SU-DHL-6 (cell line): ENCODE results near the gene SMAD4.

Source experiments
- H2AFZ ChIP-seq: fragments of 200-600 bp; sonication (generic); 2 replicates; pipeline ENCODE4 v1.6.1; 2014; ENCODE audit warnings: low read depth, mild to moderate bottlenecking, moderate library complexity, mixed read lengths, antibody characterized with exemption, low read length; ENCODE audit not compliant: severe bottlenecking
- H3F3A ChIP-seq: fragments of 200-600 bp; shearing (Covaris generic); 2 replicates; pipeline ENCODE4 v1.6.0; 2016; ENCODE audit warnings: antibody characterized with exemption, mild to moderate bottlenecking; ENCODE audit not compliant: insufficient read depth
- H3K27ac ChIP-seq: fragments of 200-600 bp; sonication (generic); 2 replicates; pipeline ENCODE4 v1.5.1; 2016; ENCODE audit warnings: low read depth, mild to moderate bottlenecking, low read length, moderate library complexity, mixed read lengths
- H3K27me3 ChIP-seq: fragments of 200-600 bp; sonication (generic), shearing (Covaris generic); 2 replicates; pipeline ENCODE4 v1.6.0; 2014; ENCODE audit warnings: mild to moderate bottlenecking, low read length
- H3K36me3 ChIP-seq: fragments of 200-600 bp; sonication (generic); 2 replicates; pipeline ENCODE4 v1.6.1; 2014; ENCODE audit warnings: mild to moderate bottlenecking, low read length, mixed read lengths
- H3K4me2 ChIP-seq: fragments of 300-600, 200-600 bp; shearing (Covaris generic), sonication (generic); 2 replicates; pipeline ENCODE4 v1.6.0; 2014; ENCODE audit warnings: low read length, low read depth, mild to moderate bottlenecking; ENCODE audit not compliant: poor library complexity, severe bottlenecking
- H3K4me3 ChIP-seq: fragments of 200-600 bp; sonication (generic); 2 replicates; pipeline ENCODE4 v1.5.1; 2014; ENCODE audit warnings: antibody characterized with exemption, low read length, mild to moderate bottlenecking, mixed read lengths; ENCODE audit not compliant: insufficient read depth, poor library complexity, severe bottlenecking
- H3K79me2 ChIP-seq: fragments of 200-600 bp; sonication (generic); 2 replicates; pipeline ENCODE4 v1.6.1; 2014; ENCODE audit warnings: mild to moderate bottlenecking, low read length, moderate library complexity; ENCODE audit not compliant: insufficient read depth
- H3K9ac ChIP-seq: fragments of 200-600 bp; sonication (generic); 2 replicates; pipeline ENCODE4 v1.7.0; 2014; ENCODE audit warnings: mild to moderate bottlenecking, low read length
- H3K9me2 ChIP-seq: fragments of 200-600 bp; sonication (generic); replicated peaks from 2 replicates; pipeline ENCODE4 v1.6.1; 2014; ENCODE audit warnings: low read length; ENCODE audit not compliant: insufficient read depth
- H3K9me3 ChIP-seq: fragments of 200-600 bp; sonication (generic); 2 replicates; pipeline ENCODE4 v1.6.1; 2014; ENCODE audit warnings: low read length, mixed read lengths; ENCODE audit not compliant: insufficient read depth
- H4K20me1 ChIP-seq: fragments of 200-600 bp; sonication (generic); 2 replicates; pipeline ENCODE4 v1.6.1; 2014; ENCODE audit warnings: low read depth, mild to moderate bottlenecking, antibody characterized with exemption, low read length, moderate library complexity, mixed read lengths
- EZH2phosphoT487 ChIP-seq: fragments of 200-600 bp; sonication (generic), shearing (Covaris generic); conservative IDR thresholded peaks from 2 replicates; pipeline ENCODE4 v1.6.1; 2018; ENCODE audit warnings: mild to moderate bottlenecking, antibody characterized with exemption, low read length, moderate library complexity, mixed read lengths
- TF ChIP-seq, protein P1 (sequence below): fragments of 200-600 bp; sonication (generic); IDR thresholded peaks from one replicate; pipeline ENCODE4 v1.5.1; 2017; ENCODE audit warnings: antibody characterized with exemption, mild to moderate bottlenecking, low read length, moderate library complexity; ENCODE audit not compliant: insufficient read depth, poor library complexity, severe bottlenecking

The SMAD4 gene

GRCh38 chr18:51098513-51098912 is 68.5 kb downstream of the SMAD4 start:
- Histone ChIP-seq H3K4me3 (no peak overlapping the region), H4K20me1 (no peaks in the 10 kb centered on the region), H2AFZ (no peak overlapping the region), H3K27ac (no peak overlapping the region), H3K9me3 (no peaks in the 10 kb centered on the region), H3K9ac (no peak overlapping the region), H3K4me2 (no peak overlapping the region), H3K79me2 (no peaks in the 10 kb centered on the region), H3K9me2 (no peaks in the 10 kb centered on the region), H3K36me3 (no peaks in the 10 kb centered on the region), H3K27me3 (no peaks in the 10 kb centered on the region), H3F3A (no peaks in the 10 kb centered on the region)
- no peak for TF ChIP-seq EZH2phosphoT487
- TF ChIP-seq, protein P1, sequence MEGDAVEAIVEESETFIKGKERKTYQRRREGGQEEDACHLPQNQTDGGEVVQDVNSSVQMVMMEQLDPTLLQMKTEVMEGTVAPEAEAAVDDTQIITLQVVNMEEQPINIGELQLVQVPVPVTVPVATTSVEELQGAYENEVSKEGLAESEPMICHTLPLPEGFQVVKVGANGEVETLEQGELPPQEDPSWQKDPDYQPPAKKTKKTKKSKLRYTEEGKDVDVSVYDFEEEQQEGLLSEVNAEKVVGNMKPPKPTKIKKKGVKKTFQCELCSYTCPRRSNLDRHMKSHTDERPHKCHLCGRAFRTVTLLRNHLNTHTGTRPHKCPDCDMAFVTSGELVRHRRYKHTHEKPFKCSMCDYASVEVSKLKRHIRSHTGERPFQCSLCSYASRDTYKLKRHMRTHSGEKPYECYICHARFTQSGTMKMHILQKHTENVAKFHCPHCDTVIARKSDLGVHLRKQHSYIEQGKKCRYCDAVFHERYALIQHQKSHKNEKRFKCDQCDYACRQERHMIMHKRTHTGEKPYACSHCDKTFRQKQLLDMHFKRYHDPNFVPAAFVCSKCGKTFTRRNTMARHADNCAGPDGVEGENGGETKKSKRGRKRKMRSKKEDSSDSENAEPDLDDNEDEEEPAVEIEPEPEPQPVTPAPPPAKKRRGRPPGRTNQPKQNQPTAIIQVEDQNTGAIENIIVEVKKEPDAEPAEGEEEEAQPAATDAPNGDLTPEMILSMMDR: no peak

- H2AFZ ChIP-seq: no peak overlapping the region
- H3K4me3 ChIP-seq: no peak overlapping the region
- no peaks in the 10 kb centered on the region for H3F3A ChIP-seq
- no peaks in the 10 kb centered on the region for H3K9me3 ChIP-seq
- H3K27ac ChIP-seq: no peak overlapping the region
- no peaks in the 10 kb centered on the region for H3K9me2 ChIP-seq
- H3K79me2 ChIP-seq: no peaks in the 10 kb centered on the region
- no peak overlapping the region for H3K9ac ChIP-seq
- no peak overlapping the region for H3K4me2 ChIP-seq
- no peak for TF ChIP-seq EZH2phosphoT487
- TF ChIP-seq, protein P1: no peak
- no peaks in the 10 kb centered on the region for H4K20me1 ChIP-seq
- H3K36me3 ChIP-seq: no peaks in the 10 kb centered on the region
- H3K27me3 ChIP-seq: no peaks in the 10 kb centered on the region
These were observed 70.5 kb downstream of the SMAD4 start for GRCh38 chr18:51100385-51101120.

DNA sequence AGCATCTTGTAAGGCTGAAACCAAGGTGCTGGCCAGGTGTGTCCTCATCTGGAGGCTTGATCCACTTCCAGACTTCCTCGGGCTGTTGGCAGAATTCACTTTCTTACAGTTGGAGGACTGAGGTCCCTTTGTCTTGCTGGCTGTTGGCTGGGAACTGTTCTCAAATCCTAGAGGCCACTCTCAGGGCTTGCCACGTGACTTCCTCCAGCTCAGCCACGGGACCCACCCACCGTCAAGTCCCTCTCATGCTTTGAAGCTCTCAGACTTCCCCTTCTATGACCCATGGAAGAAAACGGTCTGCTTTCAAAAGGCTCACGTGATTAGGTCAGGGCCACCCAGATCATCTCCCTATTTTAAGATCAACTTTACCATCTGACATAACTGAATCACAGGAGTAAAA is 77.1 kb downstream of the SMAD4 start:
- no peaks in the 10 kb centered on the region for H3K27me3 ChIP-seq
- H3K9me2 ChIP-seq: no peaks in the 10 kb centered on the region
- no peaks in the 10 kb centered on the region for H3K36me3 ChIP-seq
- H3K9ac ChIP-seq: no peak overlapping the region
- no peak overlapping the region for H2AFZ ChIP-seq
- no peaks in the 10 kb centered on the region for H3K79me2 ChIP-seq
- TF ChIP-seq EZH2phosphoT487: no peak
- TF ChIP-seq, protein P1: no peak
- H3K4me2 ChIP-seq: no peak overlapping the region
- H3K27ac ChIP-seq: no peak overlapping the region
- no peaks in the 10 kb centered on the region for H3F3A ChIP-seq
- no peaks in the 10 kb centered on the region for H3K9me3 ChIP-seq
- H3K4me3 ChIP-seq: no peak overlapping the region
- H4K20me1 ChIP-seq: no peaks in the 10 kb centered on the region
